GM12878 (cell line): Measurements from ENCODE around the gene VASP. TPM values are rescaled to one million over a fixed set of nuclear protein-coding genes. Genes with fewer than 3 reads are reported as not detected.

ENCODE experiments used
- HDGF ChIP-seq: fragments of 450-650 bp; IDR thresholded peaks from 2 replicates; pipeline ENCODE4 v1.6.1; 2016; ENCODE audit warnings: antibody characterized with exemption
- RELB ChIP-seq: fragments of 450-650 bp; IDR thresholded peaks from 2 replicates; pipeline ENCODE4 v1.6.1; 2017; ENCODE audit warnings: low read depth, mild to moderate bottlenecking, moderate library complexity
- RUNX3 ChIP-seq: IDR thresholded peaks from 2 replicates; pipeline ENCODE4 v1.6.1; 2012; ENCODE audit warnings: low read length, inconsistent platforms
- polyA plus RNA-seq, 11 experiments: library from polyadenylated mRNA; depleted of rRNA in 4 of 11; unstranded in 6 of 11; stranded (reverse) in 5 of 11; fragments of >200 nt; fragmentation: Nextera tagmentation in 4 of 11; fragmentation: Illumina TruSeq in 1 of 11; extraction: Ambion mirVana in 4 of 11; extraction: Trizol in 1 of 11; gene quantifications; 1 replicate in 1 of 11; 2 replicates in 10 of 11; pipeline versions ENCODE4 v1.2.1 to v1.2.3, GENCODE V29; 2011 to 2016; ENCODE audit warnings: inconsistent platforms in 2 of 11, missing spikeins in 2 of 11, low read depth in 1 of 11
- total RNA-seq, 4 experiments: library from RNA; depleted of rRNA in 3 of 4; stranded (reverse); fragments of >200 nt in 3 of 4; fragmentation: Illumina TruSeq in 1 of 4; extraction: Trizol in 1 of 4; gene quantifications; 2 replicates each; pipeline versions ENCODE4 v1.2.1 to v1.2.3, GENCODE V29; 2013 to 2021
- TF ChIP-seq, protein P1 (sequence below): fragments of 450-650 bp; IDR thresholded peaks from 2 replicates; pipeline ENCODE4 v1.6.1; 2016; ENCODE audit warnings: mild to moderate bottlenecking, moderate library complexity, borderline replicate concordance
- TF ChIP-seq, protein P2 (sequence below): IDR thresholded peaks from 2 replicates; pipeline ENCODE4 v1.6.1; 2012; ENCODE audit warnings: low read depth, low read length, improper control_type of control experiment

VASP gene
- total and polyA plus RNA-seq, 10 of the 15 experiments (the other 5 are each of a cell fraction or from before 2014, with no cell fraction given): 19.5 to 298 (median 84.8) TPM

DNA sequence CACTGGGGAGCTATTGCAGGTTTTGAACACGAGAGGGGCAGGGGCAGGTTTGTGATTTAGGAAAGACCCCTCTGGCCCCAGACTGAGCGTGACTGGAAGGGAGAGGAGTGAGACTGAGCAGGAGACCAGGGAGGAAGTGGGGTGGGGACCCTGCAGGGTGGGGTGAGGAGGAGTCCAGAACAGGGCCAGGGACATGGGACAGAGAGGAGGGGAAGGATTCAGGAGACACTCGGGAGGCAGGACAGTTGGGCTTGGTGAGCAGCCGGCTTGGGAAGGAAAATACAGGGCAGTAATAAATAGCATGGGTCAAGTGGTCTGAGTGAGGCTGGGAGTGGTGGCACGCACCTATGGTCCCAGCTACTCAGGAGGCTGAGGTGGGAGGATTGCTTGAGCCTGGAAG, 30.1 kb upstream of the VASP start (continued):
- TF ChIP-seq, protein P1, sequence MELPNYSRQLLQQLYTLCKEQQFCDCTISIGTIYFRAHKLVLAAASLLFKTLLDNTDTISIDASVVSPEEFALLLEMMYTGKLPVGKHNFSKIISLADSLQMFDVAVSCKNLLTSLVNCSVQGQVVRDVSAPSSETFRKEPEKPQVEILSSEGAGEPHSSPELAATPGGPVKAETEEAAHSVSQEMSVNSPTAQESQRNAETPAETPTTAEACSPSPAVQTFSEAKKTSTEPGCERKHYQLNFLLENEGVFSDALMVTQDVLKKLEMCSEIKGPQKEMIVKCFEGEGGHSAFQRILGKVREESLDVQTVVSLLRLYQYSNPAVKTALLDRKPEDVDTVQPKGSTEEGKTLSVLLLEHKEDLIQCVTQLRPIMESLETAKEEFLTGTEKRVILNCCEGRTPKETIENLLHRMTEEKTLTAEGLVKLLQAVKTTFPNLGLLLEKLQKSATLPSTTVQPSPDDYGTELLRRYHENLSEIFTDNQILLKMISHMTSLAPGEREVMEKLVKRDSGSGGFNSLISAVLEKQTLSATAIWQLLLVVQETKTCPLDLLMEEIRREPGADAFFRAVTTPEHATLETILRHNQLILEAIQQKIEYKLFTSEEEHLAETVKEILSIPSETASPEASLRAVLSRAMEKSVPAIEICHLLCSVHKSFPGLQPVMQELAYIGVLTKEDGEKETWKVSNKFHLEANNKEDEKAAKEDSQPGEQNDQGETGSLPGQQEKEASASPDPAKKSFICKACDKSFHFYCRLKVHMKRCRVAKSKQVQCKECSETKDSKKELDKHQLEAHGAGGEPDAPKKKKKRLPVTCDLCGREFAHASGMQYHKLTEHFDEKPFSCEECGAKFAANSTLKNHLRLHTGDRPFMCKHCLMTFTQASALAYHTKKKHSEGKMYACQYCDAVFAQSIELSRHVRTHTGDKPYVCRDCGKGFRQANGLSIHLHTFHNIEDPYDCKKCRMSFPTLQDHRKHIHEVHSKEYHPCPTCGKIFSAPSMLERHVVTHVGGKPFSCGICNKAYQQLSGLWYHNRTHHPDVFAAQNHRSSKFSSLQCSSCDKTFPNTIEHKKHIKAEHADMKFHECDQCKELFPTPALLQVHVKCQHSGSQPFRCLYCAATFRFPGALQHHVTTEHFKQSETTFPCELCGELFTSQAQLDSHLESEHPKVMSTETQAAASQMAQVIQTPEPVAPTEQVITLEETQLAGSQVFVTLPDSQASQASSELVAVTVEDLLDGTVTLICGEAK: no peak
- TF ChIP-seq, protein P2, sequence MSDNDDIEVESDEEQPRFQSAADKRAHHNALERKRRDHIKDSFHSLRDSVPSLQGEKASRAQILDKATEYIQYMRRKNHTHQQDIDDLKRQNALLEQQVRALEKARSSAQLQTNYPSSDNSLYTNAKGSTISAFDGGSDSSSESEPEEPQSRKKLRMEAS: no peak
- TF ChIP-seq HDGF: no peak
- TF ChIP-seq RELB: no peak
- TF ChIP-seq RUNX3: no peak
